ENCODE results near the gene GLRX5. TPM values are rescaled to one million over a fixed set of nuclear protein-coding genes. Genes with fewer than 3 reads are reported as not detected.

GLRX5 gene
- total RNA-seq, 1 experiment from 2014 or later: 60.1 TPM

DNA sequence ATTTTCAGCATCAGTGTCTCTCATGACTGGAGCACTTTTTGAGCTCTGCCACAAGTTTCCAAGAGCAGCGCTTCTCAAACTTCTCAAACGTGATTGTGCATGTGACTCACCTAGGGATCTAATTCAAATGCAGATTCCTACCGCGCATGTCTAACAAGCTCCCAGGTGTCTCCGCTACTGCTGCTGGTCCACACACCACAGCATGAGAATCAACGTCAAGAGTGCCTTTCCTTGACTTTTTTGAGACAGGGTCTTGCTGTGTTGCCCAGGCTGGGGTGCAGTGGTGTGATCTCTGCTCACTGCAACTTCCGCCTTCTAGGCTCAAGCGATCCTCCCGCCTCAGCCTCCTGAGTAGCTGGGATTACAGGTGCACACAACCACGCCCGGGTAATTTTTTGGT lies 22.4 kb downstream of the GLRX5 start:
- no TSS peak for BruUV-seq (replicated peaks)
- no peaks in the 10 kb centered on the region for H3K9me3 ChIP-seq (ENCODE audit: control insufficient read depth in 1 of 2, insufficient read depth in 1 of 2, low read depth in 1 of 2, low read length in 2 of 2)
- CTCF ChIA-PET: interaction anchor here (0.9 to 1.6 kb wide), 3 partner anchors 10 to 437 kb away, joined by 3 to 5 read pairs (median 5); no protein-coding TSS in a partner anchor
- intact Hi-C loops (cut with micrococcal nuclease): no loop called here
- no peak overlapping the region for H3K4me2 ChIP-seq (ENCODE audit: low read length)
- TF ChIP-seq RAD21 (IDR thresholded peaks at IDR 0.05; ENCODE audit: low read depth) (no peak), ZBTB33 (IDR thresholded peaks at IDR 0.05; ENCODE audit: extremely low read depth, insufficient replicate concordance, low read length) (no peak), ZNF274 (IDR thresholded peaks at IDR 0.05; ENCODE audit: low read depth, low read length) (no peak), ATF3 (IDR thresholded peaks at IDR 0.05) (no peak), REST (IDR thresholded peaks at IDR 0.05; ENCODE audit: low read depth) (no peak)
- H3K27me3 ChIP-seq (ENCODE audit: insufficient read depth, low read length): no peaks in the 10 kb centered on the region; the same call in 1 of the 2 replicates
- H3K4me3 ChIP-seq (replicated peaks in 1 of 2; ENCODE audit: low read depth in 1 of 2, low read length in 2 of 2): no peak overlapping the region
- H4K20me1 ChIP-seq (ENCODE audit: insufficient read depth): no peaks in the 10 kb centered on the region
- H3K27ac ChIP-seq (ENCODE audit: low read depth, low read length): no peak overlapping the region
- H3K4me1 ChIP-seq (ENCODE audit: control insufficient read depth in 1 of 2, insufficient read depth in 2 of 2, low read length in 2 of 2): no peaks in the 10 kb centered on the region
- no peaks in the 10 kb centered on the region for H3K9me2 ChIP-seq (ENCODE audit: insufficient read depth)
- no peaks in the 10 kb centered on the region for H3K36me3 ChIP-seq (ENCODE audit: control insufficient read depth in 1 of 2, insufficient read depth in 2 of 2, low read length in 2 of 2)
- DNase-seq (ENCODE audit: low read depth, low spot score) (no peak), ATAC-seq (no peak)
- H3K9ac ChIP-seq (ENCODE audit: low read length): no peak overlapping the region
- POLR2A ChIA-PET: no interaction called here
- RAD21 ChIA-PET (ENCODE audit: low non-redundant PET in 1 of 2, low total read pairs in 2 of 2, uncharacterized antibody in 2 of 2, unreplicated experiment in 2 of 2): no interaction called here
- H2AFZ ChIP-seq (ENCODE audit: low read depth, low read length, poor library complexity, severe bottlenecking): no peak overlapping the region
- H3K79me2 ChIP-seq (ENCODE audit: insufficient read depth, low read length): no peaks in the 10 kb centered on the region
